ENCODE results near the gene DYNLT4.
A peak's percentile ranks its signal among the peaks of the same experiment; 100 is the strongest.

The DYNLT4 gene

GRCh38 chr1:44792736-44793502 lies 14.2 kb downstream of the DYNLT4 start:
- no peak overlapping the region for H3K27ac ChIP-seq
- TF ChIP-seq CTCF (conservative IDR thresholded peaks at IDR 0.05), result no peak

- H3K27ac ChIP-seq, result no peak overlapping the region
- no peak for TF ChIP-seq CTCF (conservative IDR thresholded peaks at IDR 0.05)
Measured at GRCh38 chr1:44790968-44791801, 16.0 kb downstream of the DYNLT4 start.

GRCh38 chr1:44788120-44788860 lies 18.9 kb downstream of the DYNLT4 start, which contains the start of gene BEST4:
BEST4 (minus strand) TSS chr1:44788170; CDS start chr1:44787705, 465 bp downstream.
- TF ChIP-seq CTCF (conservative IDR thresholded peaks at IDR 0.05), result no peak
- H3K27ac ChIP-seq, result no peak within 1 kb of the TSS

GRCh38 chr1:44787506-44787905 lies 19.6 kb downstream of the DYNLT4 start:
- H3K27ac ChIP-seq, result no peak overlapping the region
- no peak for TF ChIP-seq CTCF (conservative IDR thresholded peaks at IDR 0.05)

GRCh38 chr1:44786841-44787426 lies 20.2 kb downstream of the DYNLT4 start:
- TF ChIP-seq CTCF (conservative IDR thresholded peaks at IDR 0.05), result no peak
- no peak overlapping the region for H3K27ac ChIP-seq

GRCh38 chr1:44786138-44786840 lies 20.9 kb downstream of the DYNLT4 start:
- H3K27ac ChIP-seq, result no peak overlapping the region
- TF ChIP-seq CTCF (conservative IDR thresholded peaks at IDR 0.05), result peak; percentile 38

Data from VCaP (cell line).